ENCODE results near the gene COL1A2. TPM values are rescaled to one million over a fixed set of nuclear protein-coding genes. Genes with fewer than 3 reads are reported as not detected.

COL1A2 gene
- total and polyA plus RNA-seq, 2 donors (not counting 1 experiment from before 2014, with no cell fraction given), result 0.46 to 0.47 TPM

- H3K79me2 ChIP-seq (ENCODE audit: control insufficient read depth, insufficient read depth, low read length), result no peaks in the 10 kb centered on the region
- no peak overlapping the region for H3K27ac ChIP-seq (ENCODE audit: low read length in 2 of 2)
- CTCF ChIA-PET, result interaction anchor here (0.9 to 1.4 kb wide), 2 partner anchors 9 to 1089 kb away, joined by 3 to 4 read pairs; no protein-coding TSS in a partner anchor
- POLR2A ChIA-PET, result no interaction called here
- Mint-ChIP-seq H3K4me3 (no peak overlapping the region), H3K27ac (no peak overlapping the region), H3K9me3 (ENCODE audit: insufficient read depth) (no peaks in the 10 kb centered on the region), H3K27me3 (peaks cover 17% of the 10 kb centered on the region), H3K4me1 (no peaks in the 10 kb centered on the region)
- DNase-seq, result no peak
- no peak overlapping the region for H2AFZ ChIP-seq (ENCODE audit: insufficient read depth, low read depth, low read length, poor library complexity, severe bottlenecking)
- H3K9me3 ChIP-seq (ENCODE audit: control extremely low read depth in 1 of 3, control insufficient read depth in 2 of 3, insufficient read depth in 1 of 3, low read length in 2 of 3), result no peaks in the 10 kb centered on the region
- peaks cover 0 to 5% (median 0%) of the 10 kb centered on the region in 4 experiments for H3K27me3 ChIP-seq (replicated peaks in 1 of 4; ENCODE audit: control extremely low read depth in 1 of 4, control insufficient read depth in 3 of 4, insufficient read depth in 4 of 4, low read length in 3 of 4)
- intact Hi-C loops (cut with micrococcal nuclease), result no loop called here
- peaks cover 0 to 6% of the 10 kb centered on the region in 2 donors for H3K4me1 ChIP-seq (ENCODE audit: control insufficient read depth in 2 of 2, insufficient read depth in 2 of 2, low read length in 2 of 2)
- H3K4me3 ChIP-seq (ENCODE audit: control extremely low read depth in 1 of 5, extremely low read depth in 1 of 5, insufficient read depth in 1 of 5, low read depth in 2 of 5, low read length in 4 of 5), result no peak overlapping the region
- no peak for ATAC-seq (ENCODE audit: low read depth)
- TF ChIP-seq EZH2 (IDR thresholded peaks at IDR 0.05; ENCODE audit: borderline replicate concordance, insufficient read depth, low read depth, low read length, poor library complexity, severe bottlenecking), result no peak
- TF ChIP-seq, protein P1, sequence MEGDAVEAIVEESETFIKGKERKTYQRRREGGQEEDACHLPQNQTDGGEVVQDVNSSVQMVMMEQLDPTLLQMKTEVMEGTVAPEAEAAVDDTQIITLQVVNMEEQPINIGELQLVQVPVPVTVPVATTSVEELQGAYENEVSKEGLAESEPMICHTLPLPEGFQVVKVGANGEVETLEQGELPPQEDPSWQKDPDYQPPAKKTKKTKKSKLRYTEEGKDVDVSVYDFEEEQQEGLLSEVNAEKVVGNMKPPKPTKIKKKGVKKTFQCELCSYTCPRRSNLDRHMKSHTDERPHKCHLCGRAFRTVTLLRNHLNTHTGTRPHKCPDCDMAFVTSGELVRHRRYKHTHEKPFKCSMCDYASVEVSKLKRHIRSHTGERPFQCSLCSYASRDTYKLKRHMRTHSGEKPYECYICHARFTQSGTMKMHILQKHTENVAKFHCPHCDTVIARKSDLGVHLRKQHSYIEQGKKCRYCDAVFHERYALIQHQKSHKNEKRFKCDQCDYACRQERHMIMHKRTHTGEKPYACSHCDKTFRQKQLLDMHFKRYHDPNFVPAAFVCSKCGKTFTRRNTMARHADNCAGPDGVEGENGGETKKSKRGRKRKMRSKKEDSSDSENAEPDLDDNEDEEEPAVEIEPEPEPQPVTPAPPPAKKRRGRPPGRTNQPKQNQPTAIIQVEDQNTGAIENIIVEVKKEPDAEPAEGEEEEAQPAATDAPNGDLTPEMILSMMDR (IDR thresholded peaks at IDR 0.05), result no peak
- H3K9ac ChIP-seq (ENCODE audit: low read length), result no peak overlapping the region
- H3K4me2 ChIP-seq (replicated peaks; ENCODE audit: low read depth, low read length, poor library complexity, severe bottlenecking), result no peak overlapping the region
- WGBS (ENCODE audit: insufficient coverage), result no CpG with 5 or more reads among the region's 1 CpG
- no peaks in the 10 kb centered on the region for H3K36me3 ChIP-seq (replicated peaks in 1 of 2; ENCODE audit: control extremely low read depth in 1 of 2, control insufficient read depth in 1 of 2, extremely low read depth in 1 of 2, insufficient read depth in 2 of 2, low read length in 1 of 2)
- no peaks in the 10 kb centered on the region for H4K20me1 ChIP-seq (ENCODE audit: control insufficient read depth, insufficient read depth, low read length, poor library complexity, severe bottlenecking)
Measured at GRCh38 chr7:94388540-94388939, 6.2 kb upstream of the COL1A2 start.

- H3K9ac ChIP-seq (ENCODE audit: low read length), result no peak overlapping the region
- H3K36me3 ChIP-seq (replicated peaks in 1 of 2; ENCODE audit: control extremely low read depth in 1 of 2, control insufficient read depth in 1 of 2, extremely low read depth in 1 of 2, insufficient read depth in 2 of 2, low read length in 1 of 2), result no peaks in the 10 kb centered on the region
- CTCF ChIA-PET, result interaction anchor here (0.9 to 1.4 kb wide), 3 partner anchors 8 to 1143 kb away, joined by 3 to 4 read pairs (median 3); no protein-coding TSS in a partner anchor
- TF ChIP-seq, protein P1 (IDR thresholded peaks at IDR 0.05), result no peak
- TF ChIP-seq EZH2 (IDR thresholded peaks at IDR 0.05; ENCODE audit: borderline replicate concordance, insufficient read depth, low read depth, low read length, poor library complexity, severe bottlenecking), result no peak
- H3K27me3 Mint-ChIP-seq, result peaks cover 19% of the 10 kb centered on the region
- H3K27me3 ChIP-seq (replicated peaks in 1 of 4; ENCODE audit: control extremely low read depth in 1 of 4, control insufficient read depth in 3 of 4, insufficient read depth in 4 of 4, low read length in 3 of 4), result peaks cover 0 to 12% (median 0%) of the 10 kb centered on the region in 4 experiments
- H3K79me2 ChIP-seq (ENCODE audit: control insufficient read depth, insufficient read depth, low read length), result no peaks in the 10 kb centered on the region
- no peak overlapping the region for H2AFZ ChIP-seq (ENCODE audit: insufficient read depth, low read depth, low read length, poor library complexity, severe bottlenecking)
- no peak overlapping the region for H3K4me2 ChIP-seq (replicated peaks; ENCODE audit: low read depth, low read length, poor library complexity, severe bottlenecking)
- intact Hi-C loops (cut with micrococcal nuclease), result no loop called here
- peaks cover 4 to 6% of the 10 kb centered on the region in 2 donors for H3K4me1 ChIP-seq (ENCODE audit: control insufficient read depth in 2 of 2, insufficient read depth in 2 of 2, low read length in 2 of 2)
- no peak overlapping the region for H3K4me3 ChIP-seq (ENCODE audit: control extremely low read depth in 1 of 5, extremely low read depth in 1 of 5, insufficient read depth in 1 of 5, low read depth in 2 of 5, low read length in 4 of 5)
- POLR2A ChIA-PET, result no interaction called here
- no peaks in the 10 kb centered on the region for H4K20me1 ChIP-seq (ENCODE audit: control insufficient read depth, insufficient read depth, low read length, poor library complexity, severe bottlenecking)
- no peak for ATAC-seq (ENCODE audit: low read depth)
- no peak for DNase-seq
- no CpG with 5 or more reads among the region's 1 CpG for WGBS (ENCODE audit: insufficient coverage)
- H3K27ac Mint-ChIP-seq, result no peak overlapping the region
- no peak overlapping the region for H3K27ac ChIP-seq (ENCODE audit: low read length in 2 of 2)
- no peaks in the 10 kb centered on the region for H3K4me1 Mint-ChIP-seq
- no peak overlapping the region for H3K4me3 Mint-ChIP-seq
- H3K9me3 Mint-ChIP-seq (ENCODE audit: insufficient read depth), result no peaks in the 10 kb centered on the region
- no peaks in the 10 kb centered on the region for H3K9me3 ChIP-seq (ENCODE audit: control extremely low read depth in 1 of 3, control insufficient read depth in 2 of 3, insufficient read depth in 1 of 3, low read length in 2 of 3)
Measured at GRCh38 chr7:94389381-94389780, 5.3 kb upstream of the COL1A2 start.
